GM12878 (cell line): Measurements from ENCODE around the gene RGSL1. TPM values are rescaled to one million over a fixed set of nuclear protein-coding genes. Genes with fewer than 3 reads are reported as not detected.

Experiments
- ATAC-seq: fragments of 200-7000 bp; cut with Tn5 transposase; 3 replicates; pipeline ENCODE4 v1.9.1; 2020; ENCODE audit warnings: mild to moderate bottlenecking, moderate library complexity
- BruUV-seq: library from RNA; stranded (reverse); fragments of 400-500 nt; replicated peaks from 2 replicates; lab custom pipeline; 2021; lab: Mats Ljungman, UMichigan
- CTCF ChIA-PET: fragments of 300-600 bp; sonication (Branson Sonifier 250); formaldehyde crosslinking; extraction: SDS; loops from one replicate; lab custom pipeline; 2021; ENCODE audit warnings: inconsistent platforms; lab: Yijun Ruan, JAX
- POLR2A ChIA-PET: fragments of 350-600 bp; formaldehyde crosslinking; extraction: SDS; loops from one replicate; lab custom pipeline; 2021; ENCODE audit warnings: inconsistent platforms; lab: Charles Lee
- RAD21 ChIA-PET: fragments of 300-600 bp; sonication (Branson Sonifier 250); formaldehyde crosslinking; loops from one replicate; lab custom pipeline; 2023; ENCODE audit warnings: antibody characterized with exemption; ENCODE audit not compliant: unreplicated experiment; lab: Charles Lee
- SMC1A ChIA-PET: fragments of 300-600 bp; sonication (Branson Sonifier 250); formaldehyde crosslinking; loops from one replicate; lab custom pipeline; 2023; ENCODE audit not compliant: unreplicated experiment, uncharacterized antibody; lab: Charles Lee
- DNase-seq: peaks from one replicate; pipeline ENCODE4 v3.0.0-alpha.2; 2011; ENCODE audit warnings: low read depth, low spot score
- FAIRE-seq: peaks from 3 replicates; lab custom pipeline; 2011; peaks lifted over from hg19 to GRCh38; lab: Jason Lieb, UNC
- H2AFZ ChIP-seq: 2 replicates; pipeline ENCODE4 v1.6.0; 2011; ENCODE audit warnings: low read depth, low read length, control low read depth; ENCODE audit not compliant: control insufficient read depth
- H3K27ac ChIP-seq: 2 replicates; pipeline ENCODE4 v1.5.1; 2011; ENCODE audit warnings: control low read depth; ENCODE audit not compliant: control insufficient read depth, insufficient read depth
- H3K27me3 ChIP-seq, 2 experiments: replicated peaks in 1 of 2; 2 replicates each; pipeline versions ENCODE4 v1.6.0 to v1.6.1; 2011; ENCODE audit warnings: low read length in 1 of 2; ENCODE audit not compliant: control insufficient read depth in 2 of 2, insufficient read depth in 2 of 2
- H3K36me3 ChIP-seq, 2 experiments: 2 replicates each; pipeline ENCODE4 v1.5.1; 2011; ENCODE audit warnings: low read length in 1 of 2; ENCODE audit not compliant: control insufficient read depth in 2 of 2, insufficient read depth in 2 of 2
- H3K4me1 ChIP-seq: 2 replicates; pipeline ENCODE4 v1.6.1; 2011; ENCODE audit warnings: mild to moderate bottlenecking, low read length, moderate library complexity, mixed read lengths; ENCODE audit not compliant: control insufficient read depth, insufficient read depth
- H3K4me2 ChIP-seq: 2 replicates; pipeline ENCODE4 v1.6.0; 2011; ENCODE audit warnings: control low read depth; ENCODE audit not compliant: control insufficient read depth, insufficient read depth
- H3K4me3 ChIP-seq: fragments of 200-600 bp; sonication (generic); 2 replicates; pipeline ENCODE4 v1.5.1; 2016
- H3K79me2 ChIP-seq: 2 replicates; pipeline ENCODE4 v1.6.0; 2011; ENCODE audit warnings: low read length; ENCODE audit not compliant: control insufficient read depth, insufficient read depth
- H3K9ac ChIP-seq: 2 replicates; pipeline ENCODE4 v1.8.0; 2011; ENCODE audit warnings: low read length, control low read depth, mixed read lengths; ENCODE audit not compliant: control insufficient read depth, insufficient read depth
- H3K9me3 ChIP-seq: replicated peaks from 3 replicates; pipeline ENCODE4 v1.5.1; 2011; ENCODE audit warnings: mild to moderate bottlenecking, low read length; ENCODE audit not compliant: control insufficient read depth, insufficient read depth
- H4K20me1 ChIP-seq: 2 replicates; pipeline ENCODE4 v1.6.0; 2011; ENCODE audit not compliant: control insufficient read depth, insufficient read depth
- EGR1 ChIP-seq, 2 experiments: IDR thresholded peaks; 1 replicate in 1 of 2; 2 replicates in 1 of 2; pipeline ENCODE4 v1.6.1; 2011 to 2012; ENCODE audit warnings: low read depth in 2 of 2, low read length in 2 of 2, borderline replicate concordance in 1 of 2, mild to moderate bottlenecking in 1 of 2, moderate library complexity in 1 of 2
- GATAD2B ChIP-seq: fragments of 450-650 bp; conservative IDR thresholded peaks from 2 replicates; pipeline ENCODE4 v1.6.1; 2017; ENCODE audit warnings: low read depth, mild to moderate bottlenecking, moderate library complexity
- LARP7 ChIP-seq: fragments of 450-650 bp; IDR thresholded peaks from 2 replicates; pipeline ENCODE4 v1.6.1; 2017; ENCODE audit warnings: mild to moderate bottlenecking
- POLR2AphosphoS5 ChIP-seq: IDR thresholded peaks from 2 replicates; pipeline ENCODE4 v1.6.1; 2011; ENCODE audit warnings: mild to moderate bottlenecking, low read length, inconsistent platforms
- RAD21 ChIP-seq: IDR thresholded peaks from 2 replicates; pipeline ENCODE4 v1.6.1; 2011; ENCODE audit warnings: mild to moderate bottlenecking, low read depth, low read length, moderate library complexity; ENCODE audit not compliant: insufficient read depth
- SMARCA5 ChIP-seq: fragments of 450-650 bp; IDR thresholded peaks from 2 replicates; pipeline ENCODE4 v1.6.1; 2017; ENCODE audit warnings: mild to moderate bottlenecking
- SMC3 ChIP-seq: IDR thresholded peaks from 2 replicates; pipeline ENCODE4 v1.6.1; 2011; ENCODE audit warnings: low read length, improper control_type of control experiment, borderline replicate concordance
- WGBS: methylation state at CpG from one replicate; pipeline ENCODE4 v1.1.6; 2016; ENCODE audit warnings: low lambda C conversion rate; ENCODE audit not compliant: insufficient replicate concordance, insufficient coverage; ENCODE audit errors: missing lambda C conversion rate; 5-methylcytosine and 5-hydroxymethylcytosine counted together
- in situ Hi-C: fragments of 300-500 bp; cut with MboI; formaldehyde crosslinking; loops from 9 replicates; pipeline ENCODE4 v1.14.3; 2018; ENCODE audit warnings: mixed read lengths
- intact Hi-C: fragments of 100-400 bp; cut with micrococcal nuclease; formaldehyde crosslinking; loops from one replicate; pipeline ENCODE4 v1.14.2; 2022; ENCODE audit not compliant: unreplicated experiment
- polyA plus RNA-seq, 11 experiments: library from polyadenylated mRNA; depleted of rRNA in 4 of 11; unstranded in 6 of 11; stranded (reverse) in 5 of 11; fragments of >200 nt; fragmentation: Nextera tagmentation in 4 of 11; fragmentation: Illumina TruSeq in 1 of 11; extraction: Ambion mirVana in 4 of 11; extraction: Trizol in 1 of 11; gene quantifications; 1 replicate in 1 of 11; 2 replicates in 10 of 11; pipeline versions ENCODE4 v1.2.1 to v1.2.3, GENCODE V29; 2011 to 2016; ENCODE audit warnings: inconsistent platforms in 2 of 11, missing spikeins in 2 of 11, low read depth in 1 of 11
- total RNA-seq, 4 experiments: library from RNA; depleted of rRNA in 3 of 4; stranded (reverse); fragments of >200 nt in 3 of 4; fragmentation: Illumina TruSeq in 1 of 4; extraction: Trizol in 1 of 4; gene quantifications; 2 replicates each; pipeline versions ENCODE4 v1.2.1 to v1.2.3, GENCODE V29; 2013 to 2021
- TF ChIP-seq, protein P1 (sequence below), 3 experiments: IDR thresholded peaks in 2 of 3; conservative IDR thresholded peaks in 1 of 3; 2 replicates each; pipeline ENCODE4 v1.5.1; 2011; ENCODE audit warnings: low read depth in 3 of 3, low read length in 3 of 3, mild to moderate bottlenecking in 3 of 3, control low read depth in 2 of 3, moderate library complexity in 2 of 3, inconsistent platforms in 1 of 3, mixed read lengths in 1 of 3; ENCODE audit not compliant: control insufficient read depth in 2 of 3, insufficient read depth in 1 of 3; ENCODE audit errors: extremely low read depth in 1 of 3

RGSL1 gene
- total and polyA plus RNA-seq, 10 of the 15 experiments (the other 5 are each of a cell fraction or from before 2014, with no cell fraction given) = 0.05 to 0.28 (median 0.27) TPM; not detected in 5

DNA sequence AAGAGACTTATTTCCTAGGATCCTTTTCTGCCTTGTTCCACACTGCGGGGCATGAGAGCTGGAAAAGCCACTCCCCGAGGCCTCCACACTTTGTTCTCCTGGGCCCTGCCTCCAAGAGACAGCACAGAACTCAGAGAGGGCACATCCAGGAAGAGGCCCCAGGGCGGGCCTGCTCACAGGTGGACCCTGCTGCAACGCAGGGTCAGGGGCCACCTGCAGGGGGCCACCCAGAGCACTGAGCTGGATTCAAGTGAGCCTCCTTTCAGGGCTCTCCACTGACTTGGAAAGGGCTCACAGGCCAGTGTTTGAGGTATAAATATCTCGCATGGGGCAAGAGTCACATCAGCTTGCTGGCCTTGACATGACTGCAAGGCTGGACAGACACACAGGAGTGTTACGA is 149.4 kb downstream of the RGSL1 start:
- TF ChIP-seq POLR2AphosphoS5 (peak; percentile 76), LARP7 (0 out of 2 replicates have a peak, but pooled peaks have one; percentile 23), SMC3 (peak; percentile 36; the same call in 1 of the 2 replicates), RAD21 (peak; percentile 44; the same call in 1 of the 2 replicates), EGR1 (IDR thresholded peaks at IDR 0.05; ENCODE audit: borderline replicate concordance in 1 of 2, low read depth in 2 of 2, low read length in 2 of 2) (no peak), GATAD2B (no peak), SMARCA5 (no peak)
- TF ChIP-seq, protein P1, sequence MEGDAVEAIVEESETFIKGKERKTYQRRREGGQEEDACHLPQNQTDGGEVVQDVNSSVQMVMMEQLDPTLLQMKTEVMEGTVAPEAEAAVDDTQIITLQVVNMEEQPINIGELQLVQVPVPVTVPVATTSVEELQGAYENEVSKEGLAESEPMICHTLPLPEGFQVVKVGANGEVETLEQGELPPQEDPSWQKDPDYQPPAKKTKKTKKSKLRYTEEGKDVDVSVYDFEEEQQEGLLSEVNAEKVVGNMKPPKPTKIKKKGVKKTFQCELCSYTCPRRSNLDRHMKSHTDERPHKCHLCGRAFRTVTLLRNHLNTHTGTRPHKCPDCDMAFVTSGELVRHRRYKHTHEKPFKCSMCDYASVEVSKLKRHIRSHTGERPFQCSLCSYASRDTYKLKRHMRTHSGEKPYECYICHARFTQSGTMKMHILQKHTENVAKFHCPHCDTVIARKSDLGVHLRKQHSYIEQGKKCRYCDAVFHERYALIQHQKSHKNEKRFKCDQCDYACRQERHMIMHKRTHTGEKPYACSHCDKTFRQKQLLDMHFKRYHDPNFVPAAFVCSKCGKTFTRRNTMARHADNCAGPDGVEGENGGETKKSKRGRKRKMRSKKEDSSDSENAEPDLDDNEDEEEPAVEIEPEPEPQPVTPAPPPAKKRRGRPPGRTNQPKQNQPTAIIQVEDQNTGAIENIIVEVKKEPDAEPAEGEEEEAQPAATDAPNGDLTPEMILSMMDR (IDR thresholded peaks at IDR 0.05 in 2 of 3, conservative IDR thresholded peaks at IDR 0.05 in 1 of 3; ENCODE audit: control insufficient read depth in 2 of 3, extremely low read depth in 1 of 3, insufficient read depth in 1 of 3, low read depth in 3 of 3, low read length in 3 of 3) = peak; percentile 32 to 64 (median 46); a peak in 5 of 6 replicates
- Histone ChIP-seq H2AFZ (no peak overlapping the region), H3K27ac (no peak overlapping the region), H3K4me3 (no peak overlapping the region), H3K79me2 (peaks cover 36% of the 10 kb centered on the region), H3K4me1 (peaks cover 7% of the 10 kb centered on the region), H3K9ac (no peak overlapping the region), H4K20me1 (no peaks in the 10 kb centered on the region; the same call in 1 of the 2 replicates), H3K4me2 (no peak overlapping the region; the same call in 1 of the 2 replicates), H3K27me3 (no peaks in the 10 kb centered on the region), H3K36me3 (peaks cover 11 to 24% of the 10 kb centered on the region in 2 experiments; a peak in 3 of 4 replicates), H3K9me3 (no peaks in the 10 kb centered on the region)
- ATAC-seq (peak; percentile 7), DNase-seq (no peak), FAIRE-seq (no peak)
- intact Hi-C loops (loop anchor here (5.0 kb wide), 1 partner anchor 512 kb away; no protein-coding TSS in a partner anchor), in situ Hi-C loops (loop anchor here (5.0 to 10.0 kb wide), 2 partner anchors 155 to 188 kb away; partner anchors contain the start of gene NPL)
- 67% methylated on average over 6 of the region's 6 CpGs for WGBS
- ChIA-PET RAD21 (interaction anchor here (1.2 to 23.0 kb wide), 6 partner anchors 10 to 191 kb away, joined by 3 to 946 read pairs (median 8); no protein-coding TSS in a partner anchor), CTCF (interaction anchor here (0.6 to 37.4 kb wide), 14 partner anchors 10 to 1793 kb away, joined by 3 to 1888 read pairs (median 6); partner anchors contain the start of genes NPL and RNASEL), POLR2A (interaction anchor here (0.9 to 4.6 kb wide), 3 partner anchors 181 to 185 kb away, joined by 3 to 34 read pairs (median 3); no protein-coding TSS in a partner anchor), SMC1A (interaction anchor here (0.5 to 28.0 kb wide), 7 partner anchors 17 to 208 kb away, joined by 3 to 1145 read pairs (median 3); partner anchors contain the start of gene NPL)
- BruUV-seq = no TSS peak
